Keratinocyte (primary cell): ENCODE data around the gene ARHGAP45. TPM values are rescaled to one million over a fixed set of nuclear protein-coding genes. Genes with fewer than 3 reads are reported as not detected.

Source experiments
- DNase-seq: peaks from one replicate; pipeline ENCODE4 v3.0.0-alpha.2; 2011; ENCODE audit warnings: low read depth, missing footprints, low spot score
- FAIRE-seq: peaks from 2 replicates; lab custom pipeline; 2011; peaks lifted over from hg19 to GRCh38; lab: Jason Lieb, UNC
- H2AFZ ChIP-seq: 2 replicates; pipeline ENCODE4 v1.6.0; 2012; ENCODE audit warnings: low read length, control low read depth, inconsistent platforms; ENCODE audit not compliant: control insufficient read depth
- H3K27ac ChIP-seq: 2 replicates; pipeline ENCODE4 v1.5.1; 2011; ENCODE audit warnings: low read length; ENCODE audit not compliant: control insufficient read depth, insufficient read depth
- H3K27me3 ChIP-seq: 3 replicates; pipeline ENCODE4 v1.6.0; 2011; ENCODE audit warnings: low read length; ENCODE audit not compliant: control insufficient read depth, insufficient read depth; ENCODE audit errors: extremely low read depth
- H3K36me3 ChIP-seq, 2 experiments: 2 replicates in 1 of 2; 3 replicates in 1 of 2; pipeline ENCODE4 v1.5.1; 2011; ENCODE audit warnings: low read length in 2 of 2, mild to moderate bottlenecking in 1 of 2; ENCODE audit not compliant: control insufficient read depth in 2 of 2, insufficient read depth in 2 of 2; ENCODE audit errors: extremely low read depth in 1 of 2
- H3K4me1 ChIP-seq: 3 replicates; pipeline ENCODE4 v1.5.1; 2011; ENCODE audit warnings: low read length; ENCODE audit not compliant: control insufficient read depth, insufficient read depth; ENCODE audit errors: extremely low read depth
- H3K4me2 ChIP-seq: 3 replicates; pipeline ENCODE4 v1.6.0; 2011; ENCODE audit warnings: low read depth, low read length; ENCODE audit not compliant: control insufficient read depth, insufficient read depth; ENCODE audit errors: extremely low read depth
- H3K4me3 ChIP-seq, 3 experiments: fragments of 200-600 bp in 1 of 3; sonication (generic) in 1 of 3; 2 replicates in 2 of 3; 3 replicates in 1 of 3; pipeline ENCODE4 v1.5.1; 2011 to 2016; ENCODE audit warnings: low read length in 3 of 3, mild to moderate bottlenecking in 3 of 3, control low read depth in 2 of 3, inconsistent platforms in 1 of 3, low read depth in 1 of 3, mixed read lengths in 1 of 3, mixed run types in 1 of 3, moderate library complexity in 1 of 3; ENCODE audit not compliant: control insufficient read depth in 2 of 3, insufficient read depth in 2 of 3; ENCODE audit errors: extremely low read depth in 1 of 3
- H3K79me2 ChIP-seq: 2 replicates; pipeline ENCODE4 v1.6.0; 2012; ENCODE audit warnings: low read length; ENCODE audit not compliant: control insufficient read depth, insufficient read depth
- H3K9ac ChIP-seq: 3 replicates; pipeline ENCODE4 v1.6.0; 2011; ENCODE audit warnings: low read length; ENCODE audit not compliant: control insufficient read depth, insufficient read depth; ENCODE audit errors: extremely low read depth
- H3K9me1 ChIP-seq: 3 replicates; pipeline ENCODE4 v1.6.0; 2011; ENCODE audit warnings: low read length; ENCODE audit not compliant: control insufficient read depth, insufficient read depth; ENCODE audit errors: extremely low read depth
- H3K9me3 ChIP-seq: 2 replicates; pipeline ENCODE4 v1.5.1; 2012; ENCODE audit warnings: low read depth, low read length; ENCODE audit not compliant: control insufficient read depth
- H4K20me1 ChIP-seq: 3 replicates; pipeline ENCODE4 v1.6.0; 2011; ENCODE audit warnings: low read length; ENCODE audit not compliant: control insufficient read depth, insufficient read depth; ENCODE audit errors: extremely low read depth
- CTCF ChIP-seq, 3 experiments: IDR thresholded peaks in 1 of 3; conservative IDR thresholded peaks in 1 of 3; optimal IDR thresholded peaks in 1 of 3; 2 replicates in 2 of 3; 3 replicates in 1 of 3; pipeline versions ENCODE3 to v1.5.1; 2011; ENCODE audit warnings: low read length in 3 of 3, mild to moderate bottlenecking in 3 of 3, moderate library complexity in 2 of 3, control low read depth in 1 of 3, inconsistent platforms in 1 of 3; ENCODE audit not compliant: insufficient read depth in 2 of 3; ENCODE audit errors: extremely low read depth in 1 of 3
- EZH2 ChIP-seq: IDR thresholded peaks from one replicate; pipeline ENCODE4 v1.6.1; 2012; ENCODE audit warnings: inconsistent platforms, mild to moderate bottlenecking, low read length, moderate library complexity
- dilution Hi-C: fragments of 300-500 bp; cut with MboI; formaldehyde crosslinking; loops from one replicate; pipeline ENCODE4 v1.7.0; 2020; ENCODE audit warnings: low sequenced_read_pairs; ENCODE audit not compliant: extremely low pct_ligation_motif_present
- polyA plus RNA-seq, 5 experiments: library from polyadenylated mRNA; depleted of rRNA in 3 of 5; stranded (reverse) in 3 of 5; stranded (forward) in 1 of 5; unstranded in 1 of 5; fragments of >200 nt; gene quantifications; 1 replicate in 1 of 5; 2 replicates in 3 of 5; 3 replicates in 1 of 5; pipeline versions ENCODE4 v1.2.1 to v1.2.3, GENCODE V29; 2011 to 2012; ENCODE audit warnings: missing spikeins in 2 of 5, low read depth in 1 of 5, low replicate concordance in 1 of 5

ARHGAP45 gene
- polyA plus RNA-seq, 1 donor (not counting 4 experiments of a cell fraction or from before 2014, with no cell fraction given): 0.56 TPM

DNA sequence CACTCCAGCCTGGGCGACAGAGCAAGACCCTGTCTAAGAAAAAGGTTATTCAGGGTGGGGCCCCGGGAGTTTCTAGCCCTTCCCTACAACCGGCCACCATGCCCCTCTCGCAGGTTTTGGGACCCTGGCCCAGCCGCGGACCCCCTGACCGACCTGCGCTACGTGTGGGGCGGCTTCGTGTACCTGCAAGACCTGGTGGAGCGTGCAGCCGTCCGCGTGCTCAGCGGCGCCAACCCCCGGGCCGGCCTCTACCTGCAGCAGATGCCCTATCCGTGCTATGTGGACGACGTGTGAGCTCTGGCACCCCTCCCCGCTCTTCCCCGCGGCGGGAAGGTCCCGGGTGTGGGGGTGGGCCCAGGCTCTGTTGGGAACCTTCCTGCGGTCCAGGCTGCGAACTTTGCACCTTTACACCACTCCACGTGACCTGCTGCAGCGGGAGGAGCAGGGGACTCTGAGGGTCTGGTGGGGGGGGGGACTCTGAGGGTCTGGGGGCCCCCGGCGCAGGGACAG is 20.8 kb upstream of the ARHGAP45 start:
- TF ChIP-seq EZH2 (no peak), CTCF (optimal IDR thresholded peaks at IDR 0.05 in 1 of 3, IDR thresholded peaks at IDR 0.05 in 1 of 3, conservative IDR thresholded peaks at IDR 0.05 in 1 of 3; ENCODE audit: extremely low read depth in 1 of 3, insufficient read depth in 2 of 3, low read length in 3 of 3) (no peak)
- Histone ChIP-seq H3K27ac (no peak overlapping the region), H2AFZ (no peak overlapping the region), H3K4me3 (no peak overlapping the region), H3K4me1 (peaks cover 11% of the 10 kb centered on the region), H3K9me3 (no peaks in the 10 kb centered on the region), H3K79me2 (no peaks in the 10 kb centered on the region), H3K36me3 (peaks cover 0 to 9% of the 10 kb centered on the region in 2 experiments), H4K20me1 (no peaks in the 10 kb centered on the region), H3K9me1 (no peaks in the 10 kb centered on the region), H3K9ac (no peak overlapping the region), H3K27me3 (no peaks in the 10 kb centered on the region), H3K4me2 (no peak overlapping the region)
- DNase-seq: no peak
- dilution Hi-C loops: no loop called here
- no peak for FAIRE-seq

DNA sequence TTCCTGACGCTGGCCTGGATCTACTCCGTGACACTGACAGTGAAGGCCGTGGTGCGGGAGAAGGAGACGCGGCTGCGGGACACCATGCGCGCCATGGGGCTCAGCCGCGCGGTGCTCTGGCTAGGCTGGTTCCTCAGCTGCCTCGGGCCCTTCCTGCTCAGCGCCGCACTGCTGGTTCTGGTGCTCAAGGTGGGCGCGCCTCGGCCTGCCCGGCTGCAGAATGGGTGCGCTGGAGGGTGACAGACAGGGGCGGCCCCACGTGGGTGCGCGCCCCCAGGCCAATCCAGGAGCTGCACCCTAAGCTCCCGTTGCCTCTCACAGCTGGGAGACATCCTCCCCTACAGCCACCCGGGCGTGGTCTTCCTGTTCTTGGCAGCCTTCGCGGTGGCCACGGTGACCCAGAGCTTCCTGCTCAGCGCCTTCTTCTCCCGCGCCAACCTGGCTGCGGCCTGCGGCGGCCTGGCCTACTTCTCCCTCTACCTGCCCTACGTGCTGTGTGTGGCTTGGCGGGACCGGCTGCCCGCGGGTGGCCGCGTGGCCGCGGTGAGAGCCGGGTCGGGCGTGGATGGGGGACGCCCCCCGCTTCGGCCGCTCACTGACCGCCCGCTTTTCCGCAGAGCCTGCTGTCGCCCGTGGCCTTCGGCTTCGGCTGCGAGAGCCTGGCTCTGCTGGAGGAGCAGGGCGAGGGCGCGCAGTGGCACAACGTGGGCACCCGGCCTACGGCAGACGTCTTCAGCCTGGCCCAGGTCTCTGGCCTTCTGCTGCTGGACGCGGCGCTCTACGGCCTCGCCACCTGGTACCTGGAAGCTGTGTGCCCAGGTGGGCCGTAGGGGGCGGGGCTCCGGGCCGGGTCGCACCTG is 19.9 kb upstream of the ARHGAP45 start:
- no peak overlapping the region for H3K27ac ChIP-seq
- FAIRE-seq: no peak

More for the DNA sequence above, 19.9 kb upstream of the ARHGAP45 start:
- Histone ChIP-seq H3K79me2 (no peaks in the 10 kb centered on the region), H3K4me1 (peaks cover 11% of the 10 kb centered on the region), H3K4me3 (no peak overlapping the region), H3K9me1 (no peaks in the 10 kb centered on the region), H3K27me3 (no peaks in the 10 kb centered on the region), H2AFZ (no peak overlapping the region), H3K4me2 (no peak overlapping the region), H3K36me3 (peaks cover 0 to 9% of the 10 kb centered on the region in 2 experiments), H3K9ac (no peak overlapping the region), H3K9me3 (no peaks in the 10 kb centered on the region), H4K20me1 (no peaks in the 10 kb centered on the region)
- no peak for DNase-seq
- TF ChIP-seq CTCF (optimal IDR thresholded peaks at IDR 0.05 in 1 of 3, IDR thresholded peaks at IDR 0.05 in 1 of 3, conservative IDR thresholded peaks at IDR 0.05 in 1 of 3; ENCODE audit: extremely low read depth in 1 of 3, insufficient read depth in 2 of 3, low read length in 3 of 3): no peak
- dilution Hi-C loops: no loop called here
